Measurements from ENCODE around the gene TJAP1. TPM values are rescaled to one million over a fixed set of nuclear protein-coding genes. Genes with fewer than 3 reads are reported as not detected.

Gene TJAP1
- total and polyA plus RNA-seq, 2 of the 8 experiments (the other 6 are each of a cell fraction or from before 2014, with no cell fraction given) = 30.7 to 40.4 TPM

GRCh38 chr6:43461936-43462335, 15.4 kb upstream of the TJAP1 start (continued):
- no peak for TF ChIP-seq SUZ12 (IDR thresholded peaks at IDR 0.05; ENCODE audit: low read length)

Measured in H1 (cell line).